HG03175 (cell line): ENCODE results near the gene IFRD2.
A peak's percentile ranks its signal among the peaks of the same experiment; 100 is the strongest.
"Not testable (repeated sequence)": the region's sequence is repeated elsewhere in the genome, so short reads cannot be mapped to it uniquely, and the experiment has no call there.

Experiments
- ATAC-seq: cut with Tn5 transposase; IDR thresholded peaks from one replicate; pipeline ENCODE4 v1.9.1; 2021; ENCODE audit warnings: mild to moderate bottlenecking, moderate library complexity; ENCODE audit not compliant: unreplicated experiment

IFRD2 gene

GRCh38 chr3:50255251-50255615, 37.0 kb downstream of the IFRD2 start:
- no peak for ATAC-seq

DNA sequence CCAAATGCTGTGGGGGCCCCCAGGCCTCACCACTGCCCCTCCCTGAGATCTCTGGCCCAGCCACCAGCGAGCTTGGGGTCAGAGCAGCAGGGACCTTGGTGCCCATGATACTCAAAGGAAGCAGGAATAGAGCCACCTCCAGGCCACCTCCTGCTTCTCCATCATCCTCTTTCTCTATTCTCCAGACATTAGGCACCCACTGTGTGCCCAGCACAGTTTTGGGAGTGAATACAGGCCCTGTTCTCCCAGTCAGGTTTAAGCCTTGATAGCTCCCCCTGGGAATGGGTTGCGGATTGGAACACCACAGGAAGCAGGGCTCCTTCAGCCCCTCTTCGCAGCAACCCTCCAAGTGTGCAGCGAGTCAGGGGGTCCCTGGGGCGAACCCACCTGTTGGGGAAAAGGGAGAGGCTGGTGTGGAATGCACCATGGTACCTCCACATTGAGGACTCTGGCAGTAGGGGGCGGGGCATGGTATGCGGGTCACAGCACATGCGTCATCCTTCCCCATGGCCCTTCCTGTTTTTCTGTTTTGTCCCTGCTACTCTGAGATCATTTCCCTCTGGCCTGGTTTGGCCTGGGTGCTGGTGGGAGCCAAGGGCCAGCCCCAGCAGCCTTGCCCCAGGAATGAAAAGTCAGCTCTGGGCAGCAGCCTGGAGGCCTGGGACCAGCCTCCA, 37.5 kb downstream of the IFRD2 start:
- no peak for ATAC-seq

GRCh38 chr3:50251220-50251619, 41.0 kb downstream of the IFRD2 start:
- no peak for ATAC-seq

GRCh38 chr3:50250514-50250913, 41.7 kb downstream of the IFRD2 start:
- no peak for ATAC-seq

- no peak for ATAC-seq
Measured at GRCh38 chr3:50249457-50249856, 42.8 kb downstream of the IFRD2 start.

GRCh38 chr3:50248387-50248786, 43.8 kb downstream of the IFRD2 start:
- ATAC-seq, result no peak

GRCh38 chr3:50246517-50246954, 45.7 kb downstream of the IFRD2 start:
- peak; percentile 49 for ATAC-seq

GRCh38 chr3:50245831-50246516, 46.3 kb downstream of the IFRD2 start:
- peak; percentile 71 for ATAC-seq

GRCh38 chr3:50245251-50245745, 46.9 kb downstream of the IFRD2 start:
- no peak for ATAC-seq

DNA sequence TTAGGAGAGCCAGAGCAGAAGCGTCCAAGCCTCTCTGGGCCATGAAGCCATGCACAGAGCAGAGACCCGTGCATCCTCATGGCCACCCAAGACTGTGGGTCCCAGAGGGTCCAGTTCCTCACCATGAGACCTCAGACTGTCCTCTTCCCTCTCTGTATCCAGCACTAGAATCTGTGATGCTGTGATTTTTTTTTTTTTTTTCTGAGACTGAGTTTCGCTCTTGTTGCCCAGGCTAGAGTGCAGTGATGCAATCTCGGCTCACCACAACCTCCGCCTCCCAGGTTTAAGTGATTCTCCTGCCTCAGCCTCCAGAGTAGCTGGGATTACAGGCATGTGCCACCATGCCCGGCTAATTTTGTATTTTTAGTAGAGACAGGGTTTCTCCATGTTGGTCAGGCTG, 47.4 kb downstream of the IFRD2 start:
- not testable (repeated sequence) for ATAC-seq

DNA sequence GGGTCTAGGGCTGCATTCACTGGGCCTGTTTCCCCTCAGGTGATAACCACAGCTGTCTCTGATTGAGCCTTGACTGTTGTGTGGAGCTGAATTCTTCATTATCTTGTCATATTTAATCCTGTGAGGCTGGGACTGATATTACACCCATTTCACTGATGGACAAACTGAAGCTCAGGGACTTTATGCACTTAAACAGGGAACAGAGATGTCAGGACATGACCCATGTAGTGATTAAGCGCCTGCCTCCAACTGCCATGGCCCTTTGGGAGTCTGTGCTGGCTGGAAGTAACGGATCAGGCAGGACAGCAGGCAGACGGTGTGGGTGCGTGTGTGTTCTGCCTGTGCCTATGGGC, 48.7 kb downstream of the IFRD2 start:
- no peak for ATAC-seq

DNA sequence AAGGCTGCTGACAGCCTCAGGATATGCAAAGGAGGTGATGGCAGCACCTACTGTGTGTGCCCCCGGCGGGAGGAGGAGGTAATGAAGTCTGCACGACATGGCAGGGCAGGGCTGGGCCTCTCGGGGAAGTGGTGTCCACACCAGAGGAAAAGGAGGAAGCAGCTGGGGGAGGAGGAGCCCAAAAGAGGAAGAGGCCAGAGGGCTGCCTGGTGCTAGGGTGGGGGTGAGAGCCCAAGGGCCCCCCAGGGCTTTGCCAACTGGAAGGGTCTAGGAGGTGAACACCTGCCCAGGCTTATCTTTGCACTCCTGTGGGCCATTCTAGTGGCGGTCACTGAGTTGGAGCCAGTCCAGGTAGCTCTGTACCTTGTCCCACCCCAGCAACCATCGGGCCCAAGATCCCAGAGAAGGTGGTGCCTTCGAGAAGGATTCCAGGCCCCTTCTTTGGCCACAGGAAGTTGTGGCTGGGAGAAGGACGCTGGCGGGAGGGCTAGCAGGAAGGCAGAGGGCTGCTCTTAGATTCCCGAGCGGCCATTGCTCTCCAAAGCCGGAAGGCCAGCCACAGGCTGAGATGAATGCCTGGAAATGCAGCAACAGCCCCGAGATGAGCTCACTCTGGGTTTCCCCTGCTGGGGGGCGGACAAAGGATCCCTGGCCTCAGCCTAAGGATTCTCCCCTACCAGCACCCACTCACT, 49.2 kb downstream of the IFRD2 start:
- no peak for ATAC-seq

GRCh38 chr3:50242381-50242770, 49.9 kb downstream of the IFRD2 start:
- ATAC-seq, result no peak

DNA sequence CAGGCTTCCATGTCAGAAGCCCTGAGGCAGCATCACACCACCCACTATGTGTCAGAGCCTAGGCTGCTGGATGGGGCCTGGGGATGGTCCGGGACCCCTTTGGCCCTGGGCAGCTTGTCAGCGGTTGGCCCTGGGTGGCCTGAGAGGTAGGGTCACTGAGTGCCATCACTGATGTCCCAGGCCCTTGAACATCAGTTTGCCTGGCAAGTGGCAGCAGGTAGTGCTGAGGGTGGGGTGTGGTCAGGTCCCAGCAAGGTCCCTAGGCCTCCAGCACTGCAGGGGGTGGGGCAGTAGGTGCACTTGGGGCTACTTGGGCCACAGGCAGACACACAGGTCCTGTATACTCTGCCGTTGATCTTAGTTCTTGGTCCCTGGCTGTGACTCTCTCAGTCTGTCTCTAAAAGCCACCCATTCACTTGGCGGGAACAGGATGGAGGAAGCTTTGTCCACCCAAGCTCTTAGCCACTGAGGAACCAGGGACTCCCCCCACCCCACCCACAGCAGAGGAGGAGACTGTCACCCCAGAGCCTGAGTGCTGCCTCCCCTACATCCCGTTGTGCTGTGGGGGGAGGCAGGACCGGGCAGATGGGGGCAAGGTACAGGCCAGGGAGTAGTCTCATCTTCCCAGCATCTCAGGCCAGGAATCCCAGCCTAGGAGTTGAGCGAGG, 50.4 kb downstream of the IFRD2 start:
- no peak for ATAC-seq

DNA sequence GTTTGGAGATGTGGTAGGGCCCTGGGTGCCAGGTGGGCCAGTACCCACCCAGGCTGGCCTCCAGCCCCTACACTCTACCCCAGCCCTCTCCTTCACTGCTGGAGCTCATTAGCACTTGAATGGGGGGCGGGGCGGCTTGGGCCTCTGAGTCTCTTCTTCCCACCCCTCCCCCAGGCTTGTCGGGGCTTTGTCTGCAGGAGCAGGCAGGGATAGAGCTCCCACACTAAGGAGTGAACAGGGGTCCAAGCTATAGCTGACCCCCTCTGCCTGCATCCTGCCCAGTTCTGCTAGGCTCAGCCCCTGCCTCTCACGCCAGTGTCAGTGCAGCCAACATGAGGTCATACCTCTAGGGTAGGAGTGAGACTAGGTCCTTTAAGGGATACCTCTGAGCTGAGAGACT, 51.1 kb downstream of the IFRD2 start:
- ATAC-seq, result no peak

- ATAC-seq, result no peak
Measured at GRCh38 chr3:50239649-50240048, 52.6 kb downstream of the IFRD2 start.

DNA sequence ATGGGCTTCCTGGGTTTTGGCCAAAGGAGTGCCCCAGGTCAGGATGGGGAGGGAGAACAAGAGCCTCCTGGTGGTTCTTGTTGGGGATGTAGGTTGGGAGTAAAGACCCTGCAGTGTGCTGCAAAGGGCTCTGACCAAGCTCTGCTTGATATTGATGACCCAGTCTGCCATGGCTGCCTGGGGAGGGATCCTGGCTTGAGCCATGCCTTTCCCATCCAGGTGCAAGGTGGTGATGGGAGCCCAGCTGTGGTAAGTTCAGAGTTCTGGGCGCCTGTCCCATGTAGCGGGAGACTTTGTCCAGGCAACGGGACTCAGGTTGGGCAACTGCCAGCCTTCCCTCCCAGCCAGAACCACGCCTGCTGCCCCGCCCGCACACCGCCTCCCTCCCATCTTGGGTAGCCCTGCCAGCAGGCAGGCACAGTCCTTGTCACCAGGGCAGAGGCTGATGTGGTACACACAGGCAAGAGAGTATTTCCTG, 53.6 kb downstream of the IFRD2 start:
- no peak for ATAC-seq

DNA sequence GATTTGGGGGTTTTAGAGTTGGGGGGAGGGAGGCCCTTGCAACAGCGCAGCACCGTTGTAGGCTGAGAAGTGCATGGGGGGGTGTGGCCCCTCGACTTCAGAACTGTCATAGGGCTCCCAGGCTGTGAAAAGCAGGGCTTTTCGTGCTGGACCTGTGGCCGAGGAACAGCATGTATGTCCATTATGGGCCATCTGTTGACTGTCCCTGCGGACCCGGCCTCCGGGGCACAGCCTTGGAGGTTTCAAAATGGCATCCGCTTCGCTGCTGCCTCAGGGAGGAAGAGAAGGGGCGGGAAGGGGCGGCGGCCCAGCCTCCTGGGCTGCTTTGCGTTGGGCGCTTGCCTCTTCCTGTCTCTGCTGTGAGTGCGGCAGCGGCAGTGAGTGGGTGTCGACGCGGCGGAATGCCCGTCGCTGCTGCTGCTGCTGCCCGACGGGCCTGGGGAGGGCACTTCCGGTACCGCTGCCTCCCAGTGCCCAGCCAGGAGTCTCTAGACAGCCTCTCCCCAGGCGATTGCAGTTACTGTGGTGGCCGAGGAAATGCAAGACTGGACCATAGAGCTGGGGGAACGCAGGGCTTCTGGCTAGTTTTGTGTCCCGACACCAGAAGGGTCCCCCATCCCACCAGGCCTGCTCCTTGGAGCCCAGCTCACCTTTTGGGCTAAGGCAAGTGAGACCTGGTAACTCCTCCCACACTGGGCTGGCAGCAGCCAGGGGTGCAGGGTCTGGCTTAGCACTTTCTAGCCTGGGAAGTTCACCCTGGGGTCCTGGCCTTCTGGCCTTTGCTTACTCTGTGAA, 54.3 kb downstream of the IFRD2 start:
- peak; percentile 29 for ATAC-seq
